Subcutaneous abdominal adipose tissue (tissue), 5 donors: Measurements from ENCODE around the gene AFMID.

ENCODE experiments used
- H3K27ac ChIP-seq: one replicate; pipeline ENCODE4 v1.7.0; 2013; ENCODE audit warnings: low read depth, mild to moderate bottlenecking, inconsistent platforms, low read length, moderate library complexity
- H3K27me3 ChIP-seq, 5 donors: one replicate each; pipeline ENCODE4 v1.7.0; 2013; ENCODE audit warnings: low read length in 5 of 5, inconsistent platforms in 1 of 5; ENCODE audit not compliant: control insufficient read depth in 5 of 5, insufficient read depth in 4 of 5
- H3K36me3 ChIP-seq, 5 donors: one replicate each; pipeline ENCODE4 v1.7.0; 2013; ENCODE audit warnings: low read length in 5 of 5; ENCODE audit not compliant: control insufficient read depth in 5 of 5, insufficient read depth in 5 of 5
- H3K4me1 ChIP-seq, 5 donors: one replicate each; pipeline ENCODE4 v1.7.0; 2013; ENCODE audit warnings: low read length in 5 of 5, mild to moderate bottlenecking in 3 of 5, moderate library complexity in 1 of 5; ENCODE audit not compliant: control insufficient read depth in 5 of 5, insufficient read depth in 5 of 5
- H3K4me3 ChIP-seq, 5 donors: one replicate each; pipeline ENCODE4 v1.7.0; 2013; ENCODE audit warnings: low read length in 5 of 5, low read depth in 1 of 5
- H3K9ac ChIP-seq, 5 donors: one replicate each; pipeline ENCODE4 v1.7.0; 2013; ENCODE audit warnings: low read length in 5 of 5, mild to moderate bottlenecking in 4 of 5, moderate library complexity in 3 of 5
- H3K9me3 ChIP-seq, 5 donors: one replicate each; pipeline ENCODE4 v1.7.0; 2013; ENCODE audit warnings: low read length in 5 of 5; ENCODE audit not compliant: control insufficient read depth in 5 of 5
- donor health status: healthy.
- donor health status: healthy.
- donor health status: healthy.
- donor health status: healthy.
- donor health status: healthy.

AFMID gene

DNA sequence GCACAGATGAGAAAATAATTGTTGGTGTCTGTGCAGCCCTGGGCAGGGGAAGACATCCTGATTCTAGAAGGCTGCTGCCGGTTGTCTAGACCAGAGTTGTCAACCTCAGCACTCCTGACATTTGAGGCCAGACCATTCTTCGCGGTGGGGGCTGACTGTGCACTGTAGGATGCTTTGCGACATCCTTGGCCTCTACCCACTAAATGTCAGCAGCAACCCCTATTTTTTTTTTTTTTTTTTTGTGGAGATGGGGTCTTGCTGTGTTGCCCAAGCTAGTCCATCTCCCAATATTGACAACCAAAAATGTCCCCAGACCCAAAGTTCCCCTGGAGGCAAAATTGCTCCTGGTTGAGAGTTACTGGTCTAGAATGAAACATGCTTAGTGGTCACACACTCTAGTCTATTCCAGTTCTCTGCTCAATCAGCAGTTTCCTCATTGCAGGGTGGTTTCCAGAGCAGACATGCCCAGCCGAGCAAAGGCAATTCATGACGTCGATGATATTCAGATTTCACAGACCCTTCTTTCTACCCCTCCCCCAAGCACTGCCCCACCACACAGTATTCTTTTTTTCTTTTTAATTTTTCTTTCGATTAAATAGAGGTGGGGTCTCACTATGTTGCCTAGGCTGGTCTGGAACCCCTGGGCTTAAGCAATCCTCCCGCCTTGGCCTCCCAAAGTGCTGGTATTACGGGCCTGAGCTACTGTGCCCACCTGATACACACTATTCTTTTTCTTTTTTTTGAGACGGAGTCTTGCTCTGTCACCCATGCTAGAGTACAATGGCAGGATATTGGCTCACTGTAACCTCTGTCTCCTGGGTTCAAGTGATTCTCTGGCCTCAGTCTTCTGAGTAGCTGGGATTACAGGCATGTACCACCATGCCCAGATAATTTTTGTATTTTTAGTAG is 32.0 kb upstream of the AFMID start:
- Histone ChIP-seq H3K9ac (no peak overlapping the region), H3K4me3 (no peak overlapping the region), H3K4me1 (peaks cover 0 to 19% (median 17%) of the 10 kb centered on the region in 5 donors), H3K36me3 (no peaks in the 10 kb centered on the region), H3K27me3 (no peaks in the 10 kb centered on the region), H3K27ac (no peak overlapping the region), H3K9me3 (no peaks in the 10 kb centered on the region)

DNA sequence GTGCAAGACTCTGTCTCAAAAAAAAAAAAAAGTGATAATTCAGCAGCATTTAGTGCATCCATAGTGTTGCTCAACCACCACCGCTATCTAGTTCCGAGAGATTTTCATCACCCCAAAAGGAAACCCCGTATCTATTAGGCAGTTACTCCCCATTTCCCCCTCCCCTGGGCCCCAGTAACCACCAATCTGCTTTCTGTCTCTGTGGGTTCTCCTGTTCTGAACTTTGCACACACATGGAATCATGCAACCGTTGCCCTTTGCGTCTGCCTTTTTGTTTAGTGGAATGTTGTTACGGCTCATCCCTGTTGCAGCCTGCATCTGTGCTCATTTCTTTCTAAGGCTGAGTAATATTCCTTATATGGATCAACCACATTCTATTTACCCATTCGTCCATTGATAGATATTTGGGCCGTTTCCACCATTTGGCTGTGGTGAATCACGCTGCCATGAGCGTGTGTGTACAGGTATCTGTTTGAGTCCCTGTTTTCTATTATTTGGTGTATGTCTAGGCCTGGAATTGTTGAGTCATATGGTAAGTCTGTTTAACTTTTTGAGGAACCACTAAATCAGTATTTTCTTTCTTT is 27.5 kb upstream of the AFMID start:
- Histone ChIP-seq H3K27me3 (no peaks in the 10 kb centered on the region), H3K9me3 (no peaks in the 10 kb centered on the region), H3K27ac (no peak overlapping the region), H3K4me1 (peaks cover 0 to 13% (median 8%) of the 10 kb centered on the region in 5 donors), H3K36me3 (no peaks in the 10 kb centered on the region), H3K9ac (no peak overlapping the region), H3K4me3 (peak overlapping the region in 1 of 5 donors; percentile 35)

DNA sequence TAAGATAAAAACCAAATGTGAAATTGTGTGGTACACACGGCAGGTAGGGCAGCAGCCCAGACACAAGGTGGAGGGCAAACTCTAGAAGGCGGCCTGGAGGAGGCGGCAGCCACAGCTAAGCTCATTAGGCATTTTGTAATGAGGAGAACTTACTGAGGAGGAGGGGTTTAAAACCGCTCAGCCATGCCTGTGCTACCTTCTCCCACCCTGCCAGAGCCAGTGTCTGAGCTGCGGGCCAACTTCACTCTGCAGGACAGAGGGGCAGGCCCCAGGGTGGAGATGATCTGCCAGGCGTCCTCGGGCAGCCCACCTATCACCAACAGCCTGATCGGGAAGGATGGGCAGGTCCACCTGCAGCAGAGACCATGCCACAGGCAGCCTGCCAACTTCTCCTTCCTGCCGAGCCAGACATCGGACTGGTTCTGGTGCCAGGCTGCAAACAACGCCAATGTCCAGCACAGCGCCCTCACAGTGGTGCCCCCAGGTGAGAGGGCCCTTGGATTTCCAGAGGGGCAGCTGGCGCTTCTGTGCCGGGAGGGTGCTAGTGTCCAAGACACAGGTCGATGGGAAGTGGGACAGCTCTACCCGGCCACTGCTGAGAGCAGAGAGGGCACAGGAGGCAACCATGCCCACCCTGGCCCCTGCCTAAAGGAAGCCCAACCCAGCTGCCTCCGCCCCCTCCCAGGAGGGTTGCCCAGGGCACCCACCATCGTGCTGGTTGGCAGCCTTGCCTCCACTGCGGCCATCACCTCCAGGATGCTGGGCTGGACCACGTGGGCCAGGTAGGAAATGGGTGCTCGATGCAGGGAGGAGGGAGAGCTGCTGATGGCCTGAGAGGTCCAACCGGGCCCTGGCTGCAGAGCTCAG is 23.0 kb upstream of the AFMID start:
- Histone ChIP-seq H3K4me1 (peaks cover 0 to 17% (median 15%) of the 10 kb centered on the region in 5 donors), H3K27ac (no peak overlapping the region)

DNA sequence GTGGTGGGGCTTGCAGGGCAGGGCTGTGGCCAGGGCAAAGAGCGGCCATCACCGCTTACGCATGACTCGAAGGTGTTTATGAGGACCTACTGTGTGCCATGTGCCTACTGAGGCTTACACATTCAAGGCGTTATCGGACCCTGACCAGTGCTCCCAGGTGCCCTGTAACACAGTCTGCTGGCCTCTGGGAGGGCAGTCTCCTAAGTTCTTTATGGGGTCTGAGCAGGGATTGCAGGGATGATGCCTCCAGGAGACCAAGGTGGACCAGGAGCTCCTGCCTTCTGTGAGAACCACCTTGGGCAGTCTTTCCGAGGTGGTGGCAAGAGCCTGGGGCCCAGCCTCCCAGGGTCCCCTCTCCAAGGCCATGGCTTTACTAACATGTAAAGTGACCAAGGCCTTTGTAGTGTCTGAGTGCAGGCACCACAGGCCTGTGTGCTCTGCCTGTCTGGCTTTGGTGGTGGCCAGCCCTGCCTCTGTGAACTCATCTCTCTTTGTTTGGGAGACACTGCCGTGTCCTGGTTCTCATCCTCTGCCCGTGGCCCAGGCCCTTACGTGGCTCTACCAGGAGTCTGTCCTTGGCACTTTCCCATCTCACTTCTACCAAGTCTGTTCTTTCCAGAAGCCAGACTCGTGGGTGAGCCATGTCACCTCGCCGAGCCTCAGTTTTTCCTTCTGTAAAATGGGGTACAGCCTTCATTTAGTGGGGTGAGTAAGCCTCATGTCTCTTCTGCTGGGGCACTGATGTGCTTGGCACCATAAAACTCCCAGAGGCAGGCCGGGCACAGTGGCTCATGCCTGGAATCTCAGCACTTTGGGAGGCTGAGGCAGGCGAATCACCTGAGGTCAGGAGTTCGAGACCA is 22.2 kb upstream of the AFMID start:
- peaks cover 0 to 18% (median 16%) of the 10 kb centered on the region in 5 donors for H3K4me1 ChIP-seq
- no peaks in the 10 kb centered on the region for H3K36me3 ChIP-seq
- H3K27me3 ChIP-seq: no peaks in the 10 kb centered on the region
- H3K9ac ChIP-seq: no peak overlapping the region
- no peak overlapping the region for H3K27ac ChIP-seq
- H3K9me3 ChIP-seq: no peaks in the 10 kb centered on the region
- H3K4me3 ChIP-seq: no peak overlapping the region

More for the DNA sequence above, 23.0 kb upstream of the AFMID start:
- Histone ChIP-seq H3K9ac (no peak overlapping the region), H3K9me3 (no peaks in the 10 kb centered on the region), H3K36me3 (no peaks in the 10 kb centered on the region), H3K27me3 (no peaks in the 10 kb centered on the region), H3K4me3 (no peak overlapping the region)

DNA sequence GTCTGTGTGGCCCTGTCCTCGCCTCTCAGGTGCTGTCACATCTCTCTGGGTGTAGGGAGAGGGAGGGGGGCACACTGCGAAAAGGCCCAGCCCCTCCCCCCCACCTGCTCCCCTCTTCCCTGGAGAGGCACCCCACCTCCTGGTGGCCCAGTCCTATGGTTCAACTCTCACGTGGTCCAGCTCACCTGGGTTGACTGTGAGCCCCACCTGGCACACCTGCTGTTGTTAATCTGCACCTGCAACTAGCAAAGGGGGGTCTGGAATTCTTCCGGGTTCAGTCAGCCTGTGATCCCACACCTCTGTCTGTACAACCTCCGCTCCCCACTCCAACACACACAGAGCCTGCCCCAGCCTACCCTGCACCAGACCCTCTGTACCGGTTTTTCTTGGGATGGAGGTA is 20.7 kb upstream of the AFMID start:
- H3K27ac ChIP-seq: no peak overlapping the region

DNA sequence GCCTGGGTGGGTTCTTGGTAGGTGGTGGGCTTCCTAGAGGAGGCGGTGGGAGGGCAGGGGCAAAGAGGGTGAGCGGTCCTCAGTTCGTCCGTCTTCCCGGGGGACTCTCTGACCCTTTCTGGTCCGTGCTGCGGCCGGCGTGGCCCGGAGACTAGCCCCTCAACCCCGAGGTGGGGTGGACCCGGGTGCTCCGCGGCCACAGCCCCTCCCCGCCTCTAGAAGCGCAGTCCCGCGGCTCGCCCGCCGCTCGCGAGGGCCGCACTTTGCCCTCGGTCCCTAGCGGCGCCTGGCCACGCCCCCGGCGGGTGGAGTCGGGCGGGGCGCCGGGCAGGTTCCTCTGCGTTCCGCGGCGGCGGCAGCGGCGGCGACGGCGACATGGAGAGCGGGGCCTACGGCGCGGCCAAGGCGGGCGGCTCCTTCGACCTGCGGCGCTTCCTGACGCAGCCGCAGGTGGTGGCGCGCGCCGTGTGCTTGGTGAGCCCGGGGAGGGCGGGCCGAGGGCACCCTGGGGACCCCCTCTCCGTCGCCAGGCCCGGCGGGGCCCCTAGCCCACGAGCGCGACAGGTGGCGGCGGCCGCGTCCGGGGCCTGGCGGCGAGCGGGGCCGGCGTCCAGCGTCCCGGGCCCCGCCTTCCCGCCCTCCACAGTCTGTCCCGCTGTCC is 18.8 kb upstream of the AFMID start, which contains the start of gene SYNGR2:
TSS of gene SYNGR2 (plus strand) at position 340 of the 661 bp plus-strand sequence. CDS start at position 376, 36 bp downstream.
- Histone ChIP-seq H3K27me3 (no peaks in the 10 kb centered on the region), H3K4me1 (peaks cover 0 to 46% (median 28%) of the 10 kb centered on the region in 5 donors), H3K4me3 (peak within 1 kb of the TSS; percentile 59 to 70 (median 64)), H3K9ac (peak within 1 kb of the TSS in 4 of 5 donors; percentile 68 to 82 (median 76)), H3K27ac (no peak within 1 kb of the TSS), H3K36me3 (peaks cover 0 to 24% (median 19%) of the 10 kb centered on the region in 5 donors), H3K9me3 (no peaks in the 10 kb centered on the region)

More for the DNA sequence above, 20.7 kb upstream of the AFMID start:
- Histone ChIP-seq H3K4me3 (no peak overlapping the region), H3K9ac (no peak overlapping the region), H3K4me1 (peaks cover 0 to 27% (median 18%) of the 10 kb centered on the region in 5 donors), H3K9me3 (no peaks in the 10 kb centered on the region), H3K27me3 (no peaks in the 10 kb centered on the region), H3K36me3 (peaks cover 0 to 10% (median 5%) of the 10 kb centered on the region in 5 donors)

DNA sequence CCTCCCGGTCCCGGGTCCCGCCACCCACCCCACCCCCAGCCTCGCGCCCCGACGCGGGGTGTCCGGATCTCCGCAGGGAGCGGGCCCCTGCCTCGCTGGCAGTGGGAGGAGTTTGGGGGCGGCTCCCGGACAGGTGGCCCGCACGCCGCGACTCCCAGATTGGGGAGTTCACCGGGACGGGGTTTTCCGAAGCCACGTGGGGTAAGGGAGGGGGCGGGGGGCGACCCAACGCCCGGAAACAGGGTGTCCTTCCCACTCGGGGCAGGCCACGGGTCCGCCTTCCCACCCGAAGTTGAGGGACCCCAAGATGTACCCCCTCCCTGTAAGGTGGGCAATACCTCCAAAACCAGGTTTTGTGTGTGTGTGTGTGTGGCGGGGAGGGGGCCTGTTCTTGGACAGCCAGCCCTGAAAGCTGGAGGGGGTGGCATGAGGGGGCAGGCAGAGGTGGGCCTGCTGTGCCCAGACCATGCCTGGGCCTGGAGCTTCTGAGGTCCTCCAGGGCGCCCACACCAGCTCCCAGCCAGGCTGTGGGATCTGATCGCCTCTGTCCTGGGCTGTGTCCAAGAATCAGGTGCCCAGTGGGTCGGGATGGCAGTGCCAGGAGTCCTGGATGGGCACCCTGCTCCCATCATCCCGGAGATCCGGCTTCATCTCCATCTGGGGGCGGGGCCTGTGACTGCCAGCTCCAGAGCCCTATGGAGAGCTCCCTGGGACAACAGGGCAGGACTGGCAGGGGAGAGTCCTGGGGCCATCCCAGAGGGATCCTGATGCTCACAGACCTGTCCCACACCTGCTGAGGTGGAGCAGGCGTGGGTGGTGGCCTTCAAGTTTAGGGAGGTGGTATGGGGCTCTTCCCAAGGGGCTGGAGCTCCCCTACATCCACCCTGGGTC is 18.0 kb upstream of the AFMID start:
- Histone ChIP-seq H3K27ac (no peak overlapping the region), H3K36me3 (peaks cover 0 to 25% (median 19%) of the 10 kb centered on the region in 5 donors), H3K27me3 (no peaks in the 10 kb centered on the region), H3K4me1 (peaks cover under 1 to 54% (median 35%) of the 10 kb centered on the region in 5 donors), H3K9ac (peak overlapping the region in 4 of 5 donors; percentile 66 to 74 (median 71)), H3K4me3 (peak overlapping the region; percentile 40 to 70 (median 64)), H3K9me3 (no peaks in the 10 kb centered on the region)
